T-helper 22 cell (primary cell): ENCODE measurements around the gene BICRA.
A peak's percentile ranks its signal among the peaks of the same experiment; 100 is the strongest.
"Not testable (repeated sequence)": the region's sequence is repeated elsewhere in the genome, so short reads cannot be mapped to it uniquely, and the experiment has no call there.

ENCODE experiments used
- DNase-seq: peaks from one replicate; pipeline ENCODE4 v3.0.0-alpha.2; 2020; ENCODE audit warnings: low read depth

The BICRA gene

DNA sequence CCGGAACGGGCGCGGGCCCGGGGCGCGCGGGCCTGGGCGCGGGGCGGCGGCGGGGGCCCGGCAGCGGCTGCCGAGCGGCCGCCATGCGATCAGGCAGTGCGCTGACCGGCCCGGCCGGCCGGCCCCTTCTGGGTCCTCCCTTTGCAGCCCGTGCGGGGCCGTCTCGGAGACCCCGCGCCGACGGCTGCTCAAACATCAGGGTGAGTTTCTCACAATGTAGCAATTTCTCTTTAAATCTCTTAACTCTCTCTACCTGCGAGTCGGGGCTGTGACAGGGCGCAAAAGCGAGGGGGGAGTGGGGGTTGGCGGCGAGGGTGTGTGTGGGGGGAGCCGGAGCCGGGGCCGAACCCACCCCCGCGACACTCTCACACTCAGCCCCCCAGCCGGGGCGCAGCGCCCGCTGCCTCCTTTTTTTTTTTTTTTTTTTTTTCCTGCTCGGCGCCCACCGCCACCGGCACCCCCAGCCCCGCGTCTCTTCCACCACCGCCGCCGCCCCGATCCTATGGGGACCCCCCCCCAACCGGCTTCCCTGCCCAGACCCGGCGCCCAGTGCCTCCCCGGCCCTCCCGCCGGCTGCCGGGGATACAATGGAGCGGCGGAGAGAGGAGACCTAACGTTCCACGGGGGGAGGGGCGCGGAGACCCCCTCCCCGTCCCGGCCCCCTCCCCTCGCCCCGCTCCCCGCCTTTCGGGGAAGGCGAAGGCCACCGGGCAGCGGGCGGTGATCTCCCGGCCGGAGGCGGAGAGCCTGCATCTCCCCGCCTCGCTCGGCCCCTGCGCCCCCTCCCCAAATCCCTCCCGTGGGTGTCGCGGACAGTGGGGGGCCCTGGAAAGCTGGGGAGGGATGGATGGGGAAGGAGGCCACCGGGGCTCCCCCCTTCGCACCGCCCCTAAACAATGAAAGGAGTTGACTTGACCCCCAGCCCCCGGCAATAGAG lies at the start of gene BICRA:
BICRA (plus strand) TSS at position 166 of the 937 bp plus-strand sequence. CDS start 64,441 bp downstream, outside the sequence.
- DNase-seq: peak; percentile 68

DNA sequence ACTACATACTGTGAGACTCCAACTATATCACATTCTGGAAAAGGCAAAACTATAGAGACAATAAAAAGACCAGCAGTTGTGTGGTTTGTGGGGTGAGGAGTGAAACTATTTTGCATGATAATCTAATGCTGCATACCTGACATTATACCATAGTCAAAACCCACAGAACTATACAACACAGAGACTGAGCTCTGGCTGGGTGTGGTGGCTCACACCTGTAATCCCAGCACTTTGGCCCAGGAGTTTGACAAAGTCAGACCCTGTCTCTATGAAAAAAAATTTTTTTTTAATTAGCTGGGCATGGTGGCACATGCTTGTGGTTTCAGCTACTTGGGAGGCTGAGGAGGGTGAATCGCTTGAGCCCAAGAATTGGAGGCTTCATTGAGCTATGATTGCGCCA lies 47.9 kb upstream of the BICRA start:
- no peak for DNase-seq

- no peak for DNase-seq
Measured at GRCh38 chr19:47561440-47562057, 47.4 kb upstream of the BICRA start.

- no peak for DNase-seq
Measured at GRCh38 chr19:47564081-47564480, 44.9 kb upstream of the BICRA start.

GRCh38 chr19:47569331-47569730 lies 39.6 kb upstream of the BICRA start:
- DNase-seq: no peak

DNA sequence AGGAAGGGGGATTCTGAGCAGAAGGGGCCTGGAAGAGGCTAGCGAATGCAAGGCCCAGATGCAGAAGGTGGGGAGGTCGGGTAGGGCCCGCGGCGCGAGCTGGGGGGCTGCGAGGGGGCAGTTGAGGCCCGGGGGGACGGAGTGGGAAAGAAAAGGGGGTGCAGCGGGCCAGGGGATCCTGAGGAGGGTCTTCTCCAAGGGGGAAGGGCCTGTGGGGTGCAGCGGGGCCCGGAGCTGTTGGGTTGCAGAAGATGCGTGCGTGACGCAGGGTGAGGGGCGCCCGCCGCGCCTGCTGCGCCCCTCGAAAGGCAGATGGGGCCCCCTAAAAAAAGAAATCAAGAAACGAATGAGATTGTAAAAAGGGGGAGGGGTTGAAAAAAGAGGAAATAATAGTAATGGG lies 36.3 kb upstream of the BICRA start:
- DNase-seq: no peak

DNA sequence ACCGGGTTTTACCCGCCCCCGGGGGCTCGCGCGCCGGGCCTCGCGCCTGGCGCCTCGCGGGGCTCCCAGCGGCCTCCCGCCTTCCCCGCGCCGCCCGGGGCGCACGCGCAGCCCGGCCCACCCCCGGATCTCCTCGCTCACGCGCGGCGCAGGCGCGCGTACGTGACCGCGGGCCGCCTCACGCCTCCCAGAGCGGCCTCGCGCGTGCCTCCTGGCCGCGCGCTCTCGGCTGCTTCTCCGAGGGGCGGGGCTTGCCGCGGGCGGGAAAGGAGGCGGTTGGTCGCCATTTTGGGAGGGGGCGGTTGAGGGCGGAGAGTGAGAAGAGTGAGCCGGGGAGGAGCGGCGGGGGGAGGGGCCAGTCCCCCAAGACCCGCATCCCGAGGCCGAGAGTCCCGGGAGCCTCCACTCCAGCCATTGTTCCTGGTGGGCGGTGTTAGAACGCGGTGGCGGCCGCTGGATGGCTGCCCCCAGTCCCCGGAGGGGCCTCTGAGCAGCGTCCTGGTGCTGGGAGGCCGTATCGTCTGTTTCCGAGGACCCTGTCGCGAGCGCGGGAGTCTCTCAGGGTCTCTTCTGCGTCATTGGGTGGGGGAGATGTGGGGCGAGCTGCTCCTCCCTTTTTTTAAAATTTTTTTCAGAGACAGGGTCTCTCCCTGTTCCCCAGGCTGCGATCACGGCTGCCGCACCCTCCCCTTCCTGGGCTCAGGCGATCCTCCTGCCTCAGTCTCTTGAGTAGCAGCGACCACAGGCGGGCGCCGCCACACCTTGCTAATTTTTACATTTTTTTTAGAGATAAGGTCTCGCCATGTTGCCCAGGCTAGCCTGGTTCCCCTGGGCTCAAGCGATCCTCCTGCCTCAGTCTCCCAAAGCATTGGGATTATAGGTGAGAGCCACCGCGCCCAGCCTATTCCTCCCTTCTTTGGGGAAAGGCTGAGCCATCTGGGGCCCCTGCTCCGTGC lies 35.6 kb upstream of the BICRA start, which contains the start of gene ZNF541:
ZNF541 (minus strand) TSS at position 78 of the 956 bp plus-strand sequence. CDS start 17,292 bp downstream, outside the sequence.
- peak; percentile 76 for DNase-seq

DNA sequence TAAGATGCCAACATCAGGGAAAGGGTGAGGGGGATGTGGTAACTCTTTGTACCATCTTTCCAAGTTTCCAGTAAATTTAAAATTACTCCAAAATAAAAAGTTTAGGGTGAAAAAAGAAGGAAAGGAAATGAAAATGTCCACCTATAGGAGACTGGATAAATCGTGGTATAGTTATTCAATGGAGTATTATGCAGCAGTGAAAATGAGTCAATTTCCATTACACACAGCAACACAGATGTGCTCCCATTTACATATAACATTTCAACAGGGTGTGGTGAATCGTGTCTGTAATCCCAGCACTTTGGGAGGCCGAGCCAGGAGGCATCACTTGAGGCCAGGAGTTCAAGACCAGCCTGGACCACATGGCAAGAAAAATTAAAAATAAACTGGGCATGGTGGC lies 28.5 kb upstream of the BICRA start:
- DNase-seq: no peak

DNA sequence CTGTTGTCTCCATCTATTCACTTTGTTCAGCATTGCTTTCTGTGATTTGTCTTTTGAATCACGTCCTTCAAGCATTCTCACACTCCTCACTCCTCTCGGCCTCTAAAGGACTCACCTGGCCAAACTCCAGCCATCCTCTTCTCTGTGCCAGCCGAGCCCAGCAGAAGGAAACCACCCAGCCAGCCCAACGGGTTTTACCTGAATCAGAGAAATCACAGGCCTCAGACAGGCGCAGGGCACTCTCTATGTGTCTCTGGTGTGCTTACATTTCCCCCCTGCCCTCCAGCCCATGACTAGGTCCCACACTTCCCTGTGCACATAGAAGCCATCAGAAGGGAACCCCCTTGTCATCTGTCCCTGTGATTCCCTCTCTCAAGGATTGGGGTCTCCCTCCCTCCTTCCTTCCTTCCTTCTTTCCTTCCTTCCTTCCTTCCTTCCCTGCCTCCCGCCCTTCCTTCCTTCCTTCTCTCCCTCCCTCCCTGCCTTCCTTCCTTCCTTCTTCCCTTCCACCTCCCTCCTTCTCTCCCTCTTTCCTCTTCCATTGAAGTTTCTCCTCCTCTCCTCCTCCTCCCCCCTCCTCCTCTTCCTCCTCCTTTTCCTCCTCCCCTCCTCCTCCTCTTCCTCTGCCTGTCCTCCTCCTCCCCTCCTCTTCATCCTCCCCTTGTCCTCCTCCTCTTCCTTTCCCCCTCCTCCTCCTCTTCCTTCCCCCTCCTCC lies 27.2 kb upstream of the BICRA start:
- DNase-seq: no peak

- DNase-seq: no peak
Measured at GRCh38 chr19:47582320-47582909, 26.5 kb upstream of the BICRA start.

DNA sequence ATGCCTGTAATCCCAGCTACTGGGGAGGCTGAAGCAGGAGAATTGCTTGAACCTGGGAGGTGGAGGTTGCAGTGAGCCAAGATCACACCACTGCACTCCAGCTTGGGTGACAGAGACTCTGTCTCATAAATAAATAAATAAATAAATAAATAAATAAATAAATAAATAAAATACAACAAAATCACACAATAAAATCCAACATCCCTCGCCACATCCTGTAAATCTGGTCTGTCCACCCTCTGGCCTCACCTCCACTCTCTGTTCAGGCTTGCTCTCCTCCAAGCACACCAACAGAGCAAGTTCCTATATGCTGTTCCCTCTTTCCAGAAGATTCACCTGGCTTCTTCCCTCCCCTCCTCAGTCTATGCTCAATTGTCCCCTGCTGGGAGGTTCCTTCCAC lies 25.8 kb upstream of the BICRA start:
- not testable (repeated sequence) for DNase-seq

DNA sequence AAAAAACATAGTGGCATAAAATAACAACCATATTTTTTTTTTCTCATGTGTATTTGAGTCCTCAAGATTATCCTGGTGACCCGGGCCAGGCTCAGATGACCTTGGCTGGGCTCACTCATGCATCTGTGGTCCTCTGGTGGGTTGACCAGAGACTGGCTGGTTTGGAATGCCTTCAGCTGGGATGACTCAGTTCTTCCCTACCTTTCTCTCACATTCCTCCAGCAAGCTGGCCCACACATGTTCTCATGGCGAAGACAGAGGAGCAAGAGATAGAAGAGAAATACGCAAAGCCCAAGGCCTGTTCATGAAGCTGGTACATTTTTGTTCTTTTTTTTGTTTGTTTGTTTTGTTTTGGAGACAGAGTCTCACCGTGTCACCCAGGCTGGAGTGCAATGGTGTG lies 21.6 kb upstream of the BICRA start:
- DNase-seq: no peak

- no peak for DNase-seq
Measured at GRCh38 chr19:47589824-47590223, 19.1 kb upstream of the BICRA start.

- DNase-seq: no peak
Measured at GRCh38 chr19:47593860-47594259, 15.1 kb upstream of the BICRA start.

- DNase-seq: no peak
Measured at GRCh38 chr19:47595944-47596343, 13.0 kb upstream of the BICRA start.

DNA sequence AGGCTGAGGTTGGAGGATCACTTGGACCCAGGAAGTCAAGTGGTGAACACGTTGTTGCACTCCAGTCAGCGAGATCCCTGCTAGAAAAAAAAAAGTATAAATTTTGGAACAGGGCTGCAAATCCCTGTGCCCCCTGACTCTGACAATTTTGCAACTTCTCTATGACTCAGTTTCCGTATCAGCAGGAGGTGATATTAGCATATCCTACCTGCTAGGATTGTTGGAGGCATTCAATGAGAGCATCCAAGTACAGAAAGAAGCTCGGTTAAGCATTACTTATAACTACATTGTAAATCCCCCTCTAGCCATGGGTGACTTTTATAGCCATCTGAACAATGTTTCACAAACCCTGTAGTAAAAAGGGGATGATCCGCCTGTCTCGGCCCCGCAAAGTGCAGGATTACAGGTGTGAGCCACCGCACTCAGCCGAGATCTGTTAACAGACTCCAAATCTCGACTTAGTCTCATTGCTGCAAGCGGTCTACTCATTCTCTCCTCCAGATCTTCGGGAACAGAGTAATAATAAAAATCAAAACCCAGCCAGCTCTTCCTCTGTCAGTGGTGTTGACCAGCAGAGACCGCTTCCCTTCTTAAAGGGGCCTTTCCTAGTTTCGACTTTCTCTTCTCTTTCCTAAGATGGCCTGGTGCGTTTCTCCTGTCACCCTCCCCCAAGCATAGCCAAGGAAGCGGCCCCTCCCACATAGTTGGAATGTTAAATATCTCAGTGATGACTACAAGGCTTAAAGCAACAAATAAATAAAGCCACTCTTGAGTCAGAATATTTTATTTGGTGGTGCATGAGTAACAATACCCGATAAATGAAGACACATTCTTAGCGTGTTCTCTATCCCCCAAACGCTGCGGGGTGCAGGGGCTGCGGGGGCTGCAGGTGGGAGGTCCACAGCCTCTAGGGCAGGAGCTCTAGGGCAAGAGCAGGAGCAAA lies 10.3 kb upstream of the BICRA start:
- no peak for DNase-seq

- DNase-seq: not testable (repeated sequence)
Measured at GRCh38 chr19:47599671-47600245, 9.2 kb upstream of the BICRA start.

- DNase-seq: peak; percentile 98
Measured at GRCh38 chr19:47600246-47601179, 8.4 kb upstream of the BICRA start.
